NK-92 treated with Interleukin-12 subunit alpha and Interleukin-12 subunit beta, amount 100 ng/mL, for 24 hours (cell line): ENCODE results near the gene EEIG2.
"Not testable (repeated sequence)": the region's sequence is repeated elsewhere in the genome, so short reads cannot be mapped to it uniquely, and the experiment has no call there.

Source experiments
- DNase-seq: peaks from one replicate; lab custom pipeline; 2025; lab: John Stamatoyannopoulos, UW

The EEIG2 gene

GRCh38 chr1:108559215-108560186 is at the start of gene EEIG2:
EEIG2 (plus strand) TSS chr1:108560100; CDS start chr1:108560429, 329 bp downstream.
- DNase-seq: peak; percentile 78

GRCh38 chr1:108511764-108512163 is 48.1 kb upstream of the EEIG2 start:
- DNase-seq: no peak

GRCh38 chr1:108512239-108513043 is 47.5 kb upstream of the EEIG2 start:
- DNase-seq: no peak

DNA sequence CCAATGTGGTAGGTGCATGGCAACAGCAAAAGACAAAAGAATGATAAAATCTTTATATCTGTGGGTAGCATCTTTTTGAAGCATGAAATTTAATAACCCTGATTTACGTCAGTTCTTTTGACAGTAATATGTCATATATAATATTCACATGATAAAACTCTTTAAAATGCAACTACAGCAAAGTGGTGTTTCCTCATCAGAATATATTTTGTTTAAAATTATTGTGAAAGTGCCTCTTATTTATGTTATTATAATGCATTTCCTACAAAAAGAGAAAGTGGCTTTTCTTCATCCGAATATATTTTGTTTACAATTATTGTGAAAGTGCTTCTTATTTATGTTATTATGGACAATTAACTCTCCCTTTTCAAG is 46.9 kb upstream of the EEIG2 start:
- no peak for DNase-seq

- not testable (repeated sequence) for DNase-seq
Measured at GRCh38 chr1:108513914-108514313, 46.0 kb upstream of the EEIG2 start.

- not testable (repeated sequence) for DNase-seq
Measured at GRCh38 chr1:108517301-108517897, 42.5 kb upstream of the EEIG2 start.

DNA sequence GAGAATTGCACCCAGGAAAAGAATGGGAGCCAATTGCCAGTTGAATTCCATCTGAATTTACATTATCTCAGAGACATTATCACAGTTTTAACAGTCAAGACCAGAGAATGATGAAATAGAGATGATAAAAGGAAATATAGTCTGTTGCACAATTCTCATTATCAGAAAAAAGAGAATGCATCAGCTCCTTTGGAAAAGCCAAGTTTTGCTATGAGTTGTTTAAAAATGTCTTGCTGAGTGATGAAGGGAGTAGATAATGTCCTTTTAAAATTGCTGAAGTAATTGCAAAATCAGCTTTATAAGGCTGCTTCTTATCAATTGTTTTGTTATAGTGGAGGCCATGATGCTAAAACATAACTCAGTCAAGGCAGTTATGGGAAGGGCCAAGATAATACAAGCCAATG is 37.9 kb upstream of the EEIG2 start:
- no peak for DNase-seq

- no peak for DNase-seq
Measured at GRCh38 chr1:108523829-108524228, 36.1 kb upstream of the EEIG2 start.

GRCh38 chr1:108524676-108525075 is 35.2 kb upstream of the EEIG2 start:
- no peak for DNase-seq

GRCh38 chr1:108527135-108527534 is 32.8 kb upstream of the EEIG2 start:
- DNase-seq: no peak

GRCh38 chr1:108527837-108528236 is 32.1 kb upstream of the EEIG2 start:
- no peak for DNase-seq

DNA sequence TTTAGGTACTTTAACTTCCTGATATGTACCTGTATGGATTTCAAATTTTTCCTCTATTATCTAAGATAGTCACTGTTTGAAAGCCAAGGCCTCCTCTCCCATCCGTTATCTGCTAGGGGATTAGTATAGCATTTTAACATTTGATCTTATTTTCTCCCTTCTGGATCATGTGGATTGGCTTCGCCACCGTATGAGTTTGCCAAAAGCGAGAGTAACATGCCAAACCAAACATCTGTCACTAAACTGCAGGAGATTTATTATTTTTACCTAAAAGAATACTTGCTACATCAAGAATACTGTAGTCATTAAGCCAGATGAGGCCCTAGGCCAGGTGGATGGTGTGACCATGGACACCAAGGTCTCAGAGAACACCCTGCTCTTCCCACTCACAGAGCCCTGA is 28.5 kb upstream of the EEIG2 start:
- no peak for DNase-seq

- DNase-seq: no peak
Measured at GRCh38 chr1:108532730-108533129, 27.2 kb upstream of the EEIG2 start.

GRCh38 chr1:108533351-108534083 is 26.4 kb upstream of the EEIG2 start:
- DNase-seq: no peak

DNA sequence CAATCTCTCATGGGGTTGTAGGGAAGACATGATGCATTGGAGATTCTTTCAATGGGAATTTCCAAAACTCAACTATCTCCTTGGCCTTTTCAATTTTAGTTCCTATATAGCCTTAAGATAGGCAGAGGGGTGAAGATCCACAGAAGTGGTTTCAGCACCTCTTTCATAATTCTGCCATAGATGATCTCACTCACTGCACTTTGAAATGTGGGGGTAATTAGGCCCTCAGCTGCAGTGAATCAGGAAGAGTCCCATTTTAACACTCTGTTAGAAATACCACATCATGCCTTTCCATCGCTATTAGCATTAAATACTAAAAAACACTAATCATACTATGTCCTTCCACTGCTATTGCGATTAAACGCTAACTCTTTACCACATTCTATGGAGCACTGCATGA is 25.1 kb upstream of the EEIG2 start:
- DNase-seq: no peak

- not testable (repeated sequence) for DNase-seq
Measured at GRCh38 chr1:108535315-108535897, 24.5 kb upstream of the EEIG2 start.

DNA sequence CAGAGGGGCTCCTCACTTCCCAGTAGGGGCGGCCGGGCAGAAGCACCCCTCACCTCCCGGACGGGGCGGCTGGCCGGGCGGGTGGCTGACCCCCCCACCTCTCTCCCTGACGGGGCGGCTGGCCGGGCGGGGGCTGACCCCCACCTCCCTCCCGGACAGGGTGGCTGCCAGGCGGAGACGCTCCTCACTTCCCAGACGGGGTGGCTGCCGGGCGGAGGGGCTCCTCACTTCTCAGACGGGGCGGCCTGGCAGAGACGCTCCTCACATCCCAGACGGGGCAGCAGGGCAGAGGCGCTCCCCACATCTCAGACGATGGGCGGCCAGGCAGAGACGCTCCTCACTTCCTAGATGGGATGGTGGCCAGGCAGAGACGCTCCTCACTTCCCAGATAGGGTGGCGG is 23.9 kb upstream of the EEIG2 start:
- not testable (repeated sequence) for DNase-seq

DNA sequence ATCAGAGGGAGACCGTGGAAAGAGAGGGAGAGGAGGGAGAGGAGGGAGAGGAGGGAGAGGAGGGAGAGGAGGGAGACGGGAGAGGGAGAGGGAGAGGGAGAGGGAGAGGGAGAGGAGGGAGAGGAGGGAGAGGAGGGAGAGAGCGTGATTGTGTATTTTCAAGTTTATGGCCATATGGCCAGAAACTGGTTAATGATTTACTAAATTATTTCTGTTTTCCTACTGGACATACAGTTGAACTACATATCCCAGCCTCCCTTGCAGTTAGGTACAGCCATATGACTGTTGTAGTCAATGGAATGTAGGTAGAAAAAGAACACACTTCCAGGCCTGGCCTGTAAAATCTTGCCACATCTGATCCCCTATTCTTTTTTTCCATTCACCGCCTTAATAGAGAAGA is 23.1 kb upstream of the EEIG2 start:
- DNase-seq: not testable (repeated sequence)

GRCh38 chr1:108537976-108538375 is 21.9 kb upstream of the EEIG2 start:
- DNase-seq: no peak

- no peak for DNase-seq
Measured at GRCh38 chr1:108540977-108541376, 18.9 kb upstream of the EEIG2 start.

GRCh38 chr1:108541861-108542260 is 18.0 kb upstream of the EEIG2 start:
- DNase-seq: no peak
